ENCODE results near the gene LMBR1L. TPM values are rescaled to one million over a fixed set of nuclear protein-coding genes. Genes with fewer than 3 reads are reported as not detected.

Gene LMBR1L
- total RNA-seq, 1 donor from 2014 or later: 74.2 TPM

DNA sequence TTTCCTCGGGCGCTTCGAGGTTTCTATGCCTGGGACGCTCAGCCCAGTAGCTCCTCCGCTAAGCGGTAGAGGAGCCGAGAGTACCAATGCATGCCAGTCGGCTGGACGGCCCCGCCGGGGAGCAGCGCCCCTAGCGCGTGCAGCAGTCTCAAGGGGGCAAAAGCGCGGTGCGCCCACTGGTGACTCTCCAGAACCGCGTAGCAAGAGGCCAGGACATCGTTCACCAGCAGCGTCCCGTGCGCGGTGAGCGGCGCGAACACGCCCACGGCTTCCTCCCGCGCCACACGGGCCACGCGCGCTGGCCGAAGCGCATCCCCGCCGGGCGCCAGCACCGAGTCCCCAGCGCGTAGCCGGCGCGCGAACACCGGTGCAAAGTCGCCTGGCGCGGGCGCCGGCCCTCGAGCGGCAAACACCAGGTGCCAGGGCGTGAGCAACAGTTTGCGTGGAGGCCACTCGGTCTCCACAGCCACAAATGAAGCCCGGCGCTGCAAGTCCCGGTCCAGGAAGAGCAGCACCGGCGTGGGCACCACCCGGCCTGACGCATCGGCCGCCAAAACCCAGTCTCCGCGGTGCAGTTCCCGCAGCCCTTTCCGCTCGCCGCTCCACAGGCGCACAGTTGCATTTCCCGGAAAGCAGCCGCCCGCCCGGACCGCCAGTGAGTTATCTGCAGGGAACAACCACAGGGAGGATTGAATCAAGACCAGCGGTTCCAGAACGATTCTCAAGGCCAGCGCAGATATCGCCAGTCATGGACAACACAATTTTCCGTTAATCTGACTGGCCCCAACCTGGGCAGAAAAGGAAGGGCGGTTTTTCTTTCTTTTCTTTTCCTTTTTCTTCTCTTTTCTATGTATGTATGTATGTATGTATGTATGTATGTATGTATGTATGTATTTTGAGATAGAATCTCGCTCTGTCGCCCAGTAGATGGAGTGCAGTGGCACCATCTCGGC lies 20.6 kb downstream of the LMBR1L start:
- H3K36me3 ChIP-seq: no peaks in the 10 kb centered on the region
- H3K4me3 ChIP-seq: peak overlapping the region; percentile 52 to 65
- intact Hi-C loops (cut with DNase I): loop anchor here (2.0 kb wide), 1 partner anchor 41 kb away; the partner anchor contains the start of gene TUBA1B
- H3K4me1 ChIP-seq: peaks cover 16 to 33% of the 10 kb centered on the region in 2 donors
- peak in 1 of 2 donors; percentile 72 for DNase-seq (ENCODE audit: low spot score in 2 of 2)
- no peak overlapping the region for H3K27ac ChIP-seq
- H3K27me3 ChIP-seq: peaks cover 10% of the 10 kb centered on the region
- peak; percentile 8 to 19 (median 13) for TF ChIP-seq CTCF (IDR thresholded peaks at IDR 0.05)
- no peaks in the 10 kb centered on the region for H3K9me3 ChIP-seq

DNA sequence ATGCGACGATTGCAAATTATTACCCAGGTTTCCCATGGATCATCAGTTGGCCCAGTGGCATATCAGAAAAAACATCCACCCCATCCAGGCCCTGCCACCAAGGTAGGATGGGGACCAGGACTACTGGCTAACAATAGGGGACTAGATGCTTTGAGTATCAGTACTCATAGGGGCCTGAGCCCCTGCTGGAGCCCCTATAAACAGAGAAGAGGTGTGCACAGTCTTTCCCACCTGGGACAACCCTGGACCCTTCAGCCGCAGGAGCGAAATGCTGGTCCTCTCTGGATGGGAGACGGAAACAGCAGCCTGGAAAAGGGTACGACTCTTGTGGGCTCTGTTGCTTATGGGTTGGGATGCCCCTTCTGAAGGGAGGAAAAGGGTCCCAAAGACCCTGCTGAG lies 21.7 kb downstream of the LMBR1L start:
- no peak for DNase-seq (ENCODE audit: low spot score in 2 of 2)
- TF ChIP-seq CTCF (IDR thresholded peaks at IDR 0.05): no peak
- intact Hi-C loops (cut with DNase I): loop anchor here (1.0 to 2.0 kb wide), 3 partner anchors 32 to 146 kb away; partner anchors contain the start of gene TUBA1B
- Histone ChIP-seq H3K36me3 (no peaks in the 10 kb centered on the region), H3K4me1 (peaks cover 12 to 23% of the 10 kb centered on the region in 2 donors), H3K9me3 (no peaks in the 10 kb centered on the region), H3K4me3 (no peak overlapping the region), H3K27ac (no peak overlapping the region), H3K27me3 (peaks cover 8% of the 10 kb centered on the region)

- intact Hi-C loops (cut with DNase I): loop anchor here (1.0 to 2.0 kb wide), 3 partner anchors 33 to 147 kb away; partner anchors contain the start of gene TUBA1B
- DNase-seq (ENCODE audit: low spot score in 2 of 2): peak; percentile 63 to 86
- H3K27ac ChIP-seq: no peak overlapping the region
- H3K36me3 ChIP-seq: no peaks in the 10 kb centered on the region
- peak overlapping the region in 1 of 2 donors; percentile 22 for H3K4me3 ChIP-seq
- peak; percentile 81 to 91 (median 88) for TF ChIP-seq CTCF (IDR thresholded peaks at IDR 0.05)
- H3K9me3 ChIP-seq: no peaks in the 10 kb centered on the region
- H3K4me1 ChIP-seq: peaks cover 12 to 23% of the 10 kb centered on the region in 2 donors
- H3K27me3 ChIP-seq: peaks cover 2% of the 10 kb centered on the region
Measured at GRCh38 chr12:49088150-49088931, 22.3 kb downstream of the LMBR1L start.

DNA sequence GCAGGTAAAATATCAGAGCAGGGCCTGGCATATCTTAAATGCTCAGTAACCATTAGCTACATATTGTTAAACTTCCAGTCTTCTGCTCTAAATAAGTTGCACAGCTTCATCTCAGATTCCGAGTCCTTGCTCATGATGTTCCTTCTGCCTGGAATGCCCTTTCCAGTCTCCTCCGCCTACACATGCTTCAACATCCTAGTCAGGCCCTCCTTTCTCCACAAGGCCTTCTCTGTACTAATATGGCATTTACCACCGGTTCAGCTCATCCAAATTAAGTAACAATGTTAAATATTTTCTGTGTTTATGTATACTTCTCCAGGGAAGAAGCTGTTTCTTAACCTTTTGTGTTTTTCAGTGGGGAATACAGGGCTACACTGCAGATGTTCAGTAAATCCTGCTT lies 24.5 kb downstream of the LMBR1L start:
- Histone ChIP-seq H3K4me3 (no peak overlapping the region), H3K9me3 (no peaks in the 10 kb centered on the region), H3K4me1 (peaks cover 8 to 13% of the 10 kb centered on the region in 2 donors), H3K27ac (no peak overlapping the region), H3K27me3 (no peaks in the 10 kb centered on the region), H3K36me3 (no peaks in the 10 kb centered on the region)
- intact Hi-C loops (cut with DNase I): no loop called here
- no peak for DNase-seq (ENCODE audit: low spot score in 2 of 2)
- no peak for TF ChIP-seq CTCF (IDR thresholded peaks at IDR 0.05)

- Histone ChIP-seq H3K4me1 (peaks cover 0 to 1% of the 10 kb centered on the region in 2 donors), H3K27me3 (no peaks in the 10 kb centered on the region), H3K9me3 (no peaks in the 10 kb centered on the region), H3K4me3 (no peak overlapping the region), H3K36me3 (no peaks in the 10 kb centered on the region), H3K27ac (no peak overlapping the region)
- intact Hi-C loops (cut with DNase I): no loop called here
- no peak for TF ChIP-seq CTCF (IDR thresholded peaks at IDR 0.05)
- no peak for DNase-seq (ENCODE audit: low spot score in 2 of 2)
Measured at GRCh38 chr12:49084438-49084837, 26.2 kb downstream of the LMBR1L start.

Measured in ascending aorta (tissue), 2 donors.